GM21619 (cell line): Measurements from ENCODE around the gene DNAJC21.

Source experiments
- ATAC-seq: cut with Tn5 transposase; IDR thresholded peaks from one replicate; pipeline ENCODE4 v1.9.1; 2021; ENCODE audit not compliant: unreplicated experiment

The DNAJC21 gene

DNA sequence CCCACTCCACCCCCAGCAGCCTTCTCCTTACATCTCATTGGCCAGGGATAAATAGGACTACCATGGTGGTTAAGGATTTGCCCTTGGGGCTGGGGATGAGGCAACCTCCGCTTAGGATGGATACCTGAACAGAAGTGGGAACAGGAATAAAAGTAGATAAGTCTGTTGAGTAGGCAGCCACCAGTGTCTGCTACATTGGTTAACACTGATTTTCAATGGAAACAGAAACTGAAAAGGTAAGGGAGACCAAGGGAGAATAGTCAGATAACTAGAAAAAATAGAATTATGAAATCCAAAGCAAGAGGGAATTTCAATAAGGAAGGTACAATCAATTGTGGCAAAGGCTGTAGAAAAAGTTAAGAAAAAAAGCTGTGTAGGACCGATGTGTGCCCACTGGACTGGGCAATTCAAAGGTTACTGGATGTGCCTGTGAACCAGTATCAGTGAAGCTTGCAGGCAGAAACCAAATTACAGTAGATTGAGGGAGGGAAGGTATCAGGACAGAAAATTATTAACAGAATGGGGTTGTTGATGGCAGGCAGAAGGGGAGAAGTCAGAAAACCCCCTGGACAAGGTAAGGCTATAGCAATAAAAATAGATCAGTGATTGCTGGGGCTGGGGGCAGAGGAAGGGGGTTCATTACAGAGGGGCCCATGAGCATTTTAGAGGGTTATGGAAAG lies 48.7 kb downstream of the DNAJC21 start:
- peak; percentile 94 for ATAC-seq

DNA sequence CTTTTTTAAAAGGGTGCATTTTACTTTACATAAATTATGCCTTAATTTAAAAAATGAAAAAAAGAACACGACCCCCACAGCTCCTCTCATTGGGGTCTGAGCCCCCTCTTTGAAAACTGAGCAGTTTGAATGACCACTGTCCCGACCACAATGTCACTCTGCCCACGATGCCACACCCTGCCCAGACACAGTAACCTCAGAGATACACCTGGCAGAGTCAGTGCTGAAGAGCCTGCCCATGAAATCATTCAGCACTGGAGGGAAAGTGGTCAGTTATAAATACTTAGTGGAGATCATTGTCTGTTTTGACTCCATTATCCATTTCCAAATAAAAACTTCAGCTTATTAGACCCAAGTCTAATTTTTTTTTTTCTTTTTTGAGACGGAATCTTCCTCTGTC lies 49.3 kb downstream of the DNAJC21 start:
- ATAC-seq: no peak

DNA sequence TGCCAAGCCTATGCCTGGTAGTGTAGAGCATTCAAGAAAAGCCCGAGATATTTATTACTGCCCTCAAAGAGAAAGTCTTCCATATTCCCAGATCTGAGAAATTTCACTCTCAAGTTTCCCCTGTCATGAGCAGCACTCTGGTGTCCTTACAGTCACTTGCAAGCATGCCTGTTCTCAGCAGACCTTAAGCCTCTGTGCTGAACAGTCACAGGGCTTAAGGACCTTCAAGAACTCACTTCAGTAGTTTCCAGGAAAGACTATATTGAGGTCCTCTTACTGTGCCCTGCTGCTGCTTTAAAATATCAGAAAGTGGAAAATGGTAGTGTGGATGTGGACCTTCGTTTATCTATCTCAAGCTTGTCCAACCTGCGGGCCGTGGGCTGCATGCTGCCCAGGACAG lies 53.5 kb downstream of the DNAJC21 start:
- ATAC-seq: no peak

DNA sequence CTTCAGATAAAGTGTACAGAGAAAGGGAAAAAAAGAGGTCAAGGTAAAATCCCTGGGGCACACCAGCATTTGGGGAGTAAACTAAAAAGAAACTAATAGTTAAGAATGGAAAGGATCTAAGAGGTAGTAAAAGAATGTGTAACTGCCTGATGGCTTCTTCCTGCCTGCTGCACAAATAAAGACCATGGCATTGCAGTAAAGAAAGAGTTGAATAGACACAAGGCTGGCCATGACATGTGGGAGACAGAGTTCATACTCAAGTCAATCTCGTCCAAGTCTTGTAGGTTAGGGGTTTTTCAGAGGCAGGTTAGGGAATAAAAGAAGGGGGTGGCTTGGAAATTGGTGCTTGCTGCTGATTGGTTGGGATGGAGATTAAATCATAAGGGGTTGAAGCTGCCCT lies 57.6 kb downstream of the DNAJC21 start:
- no peak for ATAC-seq

DNA sequence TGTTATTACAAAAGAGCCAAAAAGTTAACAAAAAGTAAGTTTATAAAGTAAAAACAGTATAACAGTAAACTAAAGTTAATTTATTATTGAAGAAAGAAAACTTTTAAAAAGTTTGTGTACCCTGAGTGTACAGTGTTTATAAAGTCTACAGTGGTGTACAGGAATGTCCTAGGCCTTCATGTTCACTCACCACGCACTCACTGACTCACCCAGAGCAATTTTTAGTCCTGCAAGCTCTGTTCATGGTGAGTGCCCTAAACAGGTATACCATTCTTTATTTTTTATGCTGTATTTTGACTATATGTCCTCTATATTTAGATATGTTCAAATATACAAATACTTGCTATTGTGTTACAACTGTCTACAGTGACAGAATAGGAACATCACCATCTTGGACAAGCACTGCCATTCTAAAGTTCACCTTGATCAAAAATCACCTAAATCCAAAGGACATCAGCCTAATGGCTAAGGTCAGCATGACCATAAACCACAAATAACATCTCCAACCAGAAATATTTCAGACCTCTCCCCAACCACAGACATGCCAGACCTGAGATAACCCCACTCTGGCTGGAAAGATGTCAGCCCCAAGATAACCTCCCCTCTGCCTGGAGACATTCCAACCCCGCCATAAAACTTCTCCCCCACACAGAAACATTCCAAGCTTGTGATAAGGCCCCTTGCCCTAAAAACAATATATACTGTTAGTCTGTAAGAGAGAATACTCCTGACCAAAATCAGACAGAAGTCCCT lies 62.3 kb downstream of the DNAJC21 start:
- ATAC-seq: no peak

DNA sequence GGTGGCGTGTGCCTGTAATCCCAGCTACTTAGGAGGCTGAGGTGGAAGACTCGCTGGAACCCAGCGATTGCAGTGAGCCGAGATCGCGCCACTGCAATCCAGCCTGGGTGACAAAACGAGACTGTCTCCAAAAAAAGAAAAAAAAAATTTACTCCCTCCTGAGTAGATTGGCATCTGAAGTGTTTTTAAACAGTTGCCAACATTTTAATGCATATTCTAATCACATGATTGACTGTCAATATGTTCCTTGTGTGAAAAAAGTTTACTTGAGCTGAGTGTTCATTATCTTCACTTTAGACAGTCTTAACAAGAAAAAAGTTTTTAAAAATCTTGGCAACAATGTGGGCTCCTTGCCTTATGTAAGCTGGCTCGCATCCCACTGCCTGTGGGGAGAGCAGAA lies 64.6 kb downstream of the DNAJC21 start:
- no peak for ATAC-seq

DNA sequence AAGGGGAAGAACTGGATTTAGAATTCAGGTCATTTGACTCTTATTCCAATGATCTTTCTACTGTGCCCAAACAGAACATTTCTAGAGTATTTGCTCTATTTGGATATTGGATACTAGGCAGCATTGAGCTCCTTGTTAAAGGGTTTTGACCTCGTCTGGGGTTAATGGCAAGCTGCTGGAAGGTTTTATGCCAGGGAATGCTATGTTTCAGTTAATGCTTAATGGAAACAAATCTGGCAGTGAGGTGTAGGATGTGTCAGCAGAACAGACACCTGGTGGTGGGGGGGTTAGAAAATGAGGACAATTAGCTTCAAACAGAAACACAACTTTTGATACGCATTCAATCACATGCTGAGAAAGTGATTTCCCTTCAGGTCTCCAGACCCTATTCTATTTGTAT lies 66.9 kb downstream of the DNAJC21 start:
- ATAC-seq: no peak

DNA sequence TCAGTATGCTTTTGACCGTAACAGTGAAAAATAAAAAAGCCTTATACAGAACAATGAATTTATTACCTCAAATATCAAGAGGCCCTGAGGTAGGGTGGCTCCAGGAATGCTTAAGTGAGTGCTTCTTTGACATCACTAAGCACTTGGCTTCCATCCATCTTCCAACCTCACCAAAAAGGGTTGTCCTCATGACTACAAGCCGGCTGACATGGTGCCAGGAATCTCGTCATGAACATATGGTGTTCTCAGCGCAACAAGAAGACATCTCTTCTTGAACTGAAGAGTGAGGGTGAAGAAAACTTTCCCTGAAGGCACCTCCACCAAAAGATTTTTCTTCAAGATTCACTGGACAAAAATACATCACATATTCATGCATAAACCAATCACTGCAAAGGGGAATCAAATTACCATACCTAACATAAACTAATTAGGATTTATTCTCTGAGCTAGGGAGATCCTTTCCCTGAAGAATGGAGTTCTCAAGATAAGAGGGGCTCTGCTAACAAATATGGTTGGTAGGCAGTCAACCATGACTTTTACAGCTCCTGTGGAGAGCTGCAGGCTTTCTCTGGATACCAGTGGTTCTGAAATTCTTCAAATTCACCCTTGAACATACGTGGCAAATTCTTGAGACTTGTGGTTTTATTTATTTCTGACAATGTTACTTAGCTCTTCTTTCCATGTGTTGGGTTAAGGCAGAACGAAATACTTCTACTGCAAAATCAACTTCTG lies 68.9 kb downstream of the DNAJC21 start:
- ATAC-seq: no peak

DNA sequence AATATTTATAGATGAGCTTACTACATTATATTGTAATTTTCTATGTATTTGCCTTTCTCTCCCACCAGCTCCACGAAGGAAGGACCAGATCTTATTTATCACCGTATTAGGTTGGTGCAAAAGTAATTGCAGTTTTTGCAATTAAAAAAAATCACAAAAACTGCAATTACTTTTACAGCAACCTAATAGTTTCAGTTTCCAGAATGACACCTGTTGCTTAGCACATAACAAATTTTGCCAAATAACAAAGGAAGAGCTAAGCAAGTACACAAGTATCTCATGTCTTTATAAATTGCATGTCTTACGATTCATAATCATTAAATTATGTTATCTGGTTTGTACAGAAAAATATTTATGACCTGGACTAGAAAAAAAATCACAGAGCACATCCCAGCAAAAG lies 72.5 kb downstream of the DNAJC21 start:
- no peak for ATAC-seq

DNA sequence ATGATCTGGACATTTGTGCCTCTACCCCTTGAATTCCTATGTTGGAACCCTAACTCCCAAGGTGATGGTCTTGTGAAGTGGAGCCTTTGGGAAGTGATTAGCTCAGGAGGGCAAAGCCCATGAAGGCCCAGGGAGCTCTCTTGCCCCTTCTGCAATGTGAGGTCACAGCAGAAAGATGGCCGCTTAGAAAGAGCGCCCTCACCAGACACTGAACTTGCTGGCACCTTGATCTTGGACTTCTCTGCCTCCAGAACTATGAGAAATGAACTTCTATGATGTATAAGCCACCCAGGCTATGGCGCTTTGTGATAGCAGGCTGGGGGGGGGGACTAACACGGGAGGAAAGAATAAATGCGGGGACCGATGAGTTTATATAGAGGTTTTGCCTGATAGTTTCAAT lies 73.1 kb downstream of the DNAJC21 start:
- ATAC-seq: no peak

DNA sequence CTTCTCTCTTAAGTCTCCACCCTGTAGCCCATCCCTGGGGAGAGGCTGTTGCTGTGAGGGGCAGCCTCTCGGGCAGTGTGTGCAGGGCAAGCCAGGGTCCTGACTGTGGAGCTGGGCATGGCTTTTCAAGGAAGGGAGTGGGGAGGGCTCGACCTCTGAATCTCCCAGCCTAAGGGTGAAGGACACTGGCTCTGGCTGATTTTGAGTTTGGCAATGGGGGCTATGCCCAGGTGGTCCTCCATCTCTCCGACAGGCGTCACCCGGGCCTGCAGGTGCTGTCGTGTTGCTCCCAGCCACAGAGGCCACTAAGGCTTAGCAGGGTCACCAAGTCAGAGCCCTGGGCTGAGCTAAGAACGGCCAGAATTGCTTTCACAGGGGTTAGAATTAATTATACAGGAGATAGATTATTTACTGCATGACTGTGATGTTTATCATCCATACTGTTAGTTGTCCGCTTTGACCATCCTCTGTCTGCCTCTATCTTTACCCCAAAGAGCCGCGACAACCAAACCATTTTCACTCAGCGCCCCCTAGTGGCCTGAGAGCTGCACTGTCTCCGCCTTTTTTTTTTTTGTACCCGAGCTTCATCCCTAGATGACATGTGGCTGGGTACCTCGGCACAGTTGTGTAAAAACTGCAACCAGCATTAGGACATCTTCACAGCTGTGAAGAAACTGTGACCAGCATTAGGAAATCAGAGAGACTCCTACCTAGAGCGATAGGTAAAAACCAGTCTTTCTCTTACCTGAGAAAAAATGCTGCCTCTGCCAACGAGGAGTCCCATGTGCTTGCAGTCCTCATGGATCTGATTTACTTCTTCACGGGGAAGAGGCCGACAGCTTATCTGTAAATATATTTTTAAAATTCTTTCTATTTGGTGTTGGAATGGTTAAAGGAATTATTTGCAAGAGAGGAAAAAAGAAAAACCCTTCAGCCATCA lies 73.9 kb downstream of the DNAJC21 start:
- ATAC-seq: peak; percentile 72

DNA sequence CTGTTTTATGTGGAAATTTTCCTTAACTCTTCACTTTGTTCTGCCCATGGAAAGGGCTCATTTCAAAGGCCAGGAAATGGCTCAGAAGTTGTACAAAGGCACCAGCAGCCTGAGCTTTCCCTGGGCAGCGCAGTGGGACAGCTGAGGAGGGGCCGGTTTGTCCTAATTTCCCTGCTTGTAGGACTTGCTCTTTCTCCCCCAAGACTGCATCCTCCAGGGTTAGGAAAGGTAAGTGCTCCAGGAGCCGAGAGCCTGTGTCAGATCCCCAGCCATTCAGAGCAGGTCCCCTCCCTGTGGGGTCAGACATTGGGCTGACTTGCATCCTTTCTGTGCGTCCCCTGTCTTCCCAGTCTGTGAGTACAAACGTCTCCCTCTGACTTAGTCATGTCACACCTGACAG lies 74.8 kb downstream of the DNAJC21 start:
- no peak for ATAC-seq

DNA sequence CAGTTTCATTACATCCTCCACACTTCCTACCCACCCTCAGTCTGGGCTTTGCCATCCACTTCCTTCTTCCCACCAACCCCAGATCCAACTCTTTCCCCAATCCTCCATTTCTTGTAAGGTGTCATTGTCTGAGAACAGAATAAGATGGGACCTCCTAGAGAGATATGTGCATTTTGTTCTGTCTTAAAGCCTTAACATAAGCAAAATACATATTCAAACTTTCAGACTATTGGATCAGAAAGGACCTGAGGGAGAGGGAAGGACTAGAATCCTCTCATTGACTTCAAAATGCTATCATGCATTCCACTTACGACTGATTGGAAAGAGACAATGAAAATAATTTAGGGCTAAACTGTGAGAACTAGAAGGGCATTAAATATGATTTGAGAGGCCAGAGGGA lies 75.4 kb downstream of the DNAJC21 start:
- no peak for ATAC-seq
